ENCODE measurements around the gene LAMA2. TPM values are rescaled to one million over a fixed set of nuclear protein-coding genes. Genes with fewer than 3 reads are reported as not detected.

The LAMA2 gene
- total and polyA plus RNA-seq, 2 donors (not counting 3 experiments of a cell fraction or from before 2014, with no cell fraction given), result 0.51 to 0.75 TPM

GRCh38 chr6:129033180-129033579 is 150.2 kb downstream of the LAMA2 start:
- dilution Hi-C loops (cut with MboI; ENCODE audit: extremely low pct_ligation_motif_present, low sequenced_read_pairs) (no loop called here), intact Hi-C loops (cut with micrococcal nuclease) (no loop called here)
- Histone ChIP-seq H3K79me2 (ENCODE audit: control insufficient read depth, insufficient read depth, low read length) (no peaks in the 10 kb centered on the region), H3K4me1 (ENCODE audit: control insufficient read depth, extremely low read depth, insufficient read depth, low read length) (no peaks in the 10 kb centered on the region), H3K4me3 (replicated peaks in 1 of 3; ENCODE audit: insufficient read depth in 1 of 3, low read depth in 1 of 3, low read length in 3 of 3) (no peak overlapping the region), H3K9me3 (replicated peaks; ENCODE audit: control insufficient read depth, insufficient read depth, low read length) (no peaks in the 10 kb centered on the region), H3K9me1 (replicated peaks; ENCODE audit: control insufficient read depth, extremely low read depth, insufficient read depth, low read length) (no peaks in the 10 kb centered on the region), H3K27me3 (ENCODE audit: control insufficient read depth in 2 of 2, insufficient read depth in 2 of 2, low read length in 2 of 2) (no peaks in the 10 kb centered on the region), H3K4me2 (ENCODE audit: insufficient read depth, low read length) (no peak overlapping the region), H3K9ac (replicated peaks; ENCODE audit: extremely low read depth, insufficient read depth, low read length) (no peak overlapping the region), H3K36me3 (ENCODE audit: control insufficient read depth in 2 of 2, extremely low read depth in 1 of 2, insufficient read depth in 2 of 2, low read length in 2 of 2) (no peaks in the 10 kb centered on the region), H2AFZ (ENCODE audit: low read depth, low read length) (no peak overlapping the region), H3K27ac (ENCODE audit: insufficient read depth, low read depth, low read length) (no peak overlapping the region), H4K20me1 (replicated peaks; ENCODE audit: control insufficient read depth, extremely low read depth, insufficient read depth, low read length) (no peaks in the 10 kb centered on the region)
- FAIRE-seq, result no peak
- POLR2A ChIA-PET, result no interaction called here
- CTCF ChIA-PET, result interaction anchor here (0.6 kb wide), 1 partner anchor 1315 kb away, joined by 3 read pairs; no protein-coding TSS in a partner anchor
- no TSS peak for BruUV-seq (replicated peaks)
- TF ChIP-seq FOS (IDR thresholded peaks at IDR 0.05; ENCODE audit: borderline replicate concordance, insufficient read depth, low read length) (no peak), POLR2A (IDR thresholded peaks at IDR 0.05; ENCODE audit: low read depth, low read length) (no peak), POLR2AphosphoS5 (IDR thresholded peaks at IDR 0.05; ENCODE audit: insufficient read depth, low read depth, low read length) (no peak), EZH2 (IDR thresholded peaks at IDR 0.05; ENCODE audit: borderline replicate concordance, low read depth, low read length, severe bottlenecking) (no peak), JUN (IDR thresholded peaks at IDR 0.05; ENCODE audit: borderline replicate concordance, insufficient read depth, insufficient read length, low read depth) (no peak), CTCF (IDR thresholded peaks at IDR 0.05; ENCODE audit: extremely low read depth in 1 of 2, insufficient read depth in 1 of 2, low read depth in 1 of 2, low read length in 2 of 2) (no peak), GATA2 (IDR thresholded peaks at IDR 0.05; ENCODE audit: insufficient read depth, insufficient read length, low read depth, low read length) (no peak), MYC (IDR thresholded peaks at IDR 0.05; ENCODE audit: low read depth, low read length) (no peak), MAX (IDR thresholded peaks at IDR 0.05; ENCODE audit: insufficient read depth, insufficient read length) (no peak)
- DNase-seq (ENCODE audit: low read depth, low spot score), result no peak

Data from endothelial cell of umbilical vein (primary cell).